ENCODE measurements around the gene YAP1.

Gene YAP1

GRCh38 chr11:102192349-102193066 is 82.3 kb downstream of the YAP1 start:
- Histone ChIP-seq H3K18ac (ENCODE audit: low read length) (no peak overlapping the region), H3K27me3 (ENCODE audit: control insufficient read depth in 3 of 3, insufficient read depth in 3 of 3, low read depth in 1 of 3, low read length in 3 of 3) (no peaks in the 10 kb centered on the region), H3K4me3 (ENCODE audit: low read length in 2 of 2) (no peak overlapping the region), H4K91ac (ENCODE audit: low read depth, low read length, poor library complexity) (no peak overlapping the region), H3K4me1 (ENCODE audit: control insufficient read depth in 2 of 2, insufficient read depth in 1 of 2, low read depth in 1 of 2, low read length in 2 of 2) (peaks cover 4 to 23% of the 10 kb centered on the region in 2 donors), H2AK5ac (ENCODE audit: low read depth, low read length) (no peak overlapping the region), H2BK15ac (ENCODE audit: low read length) (no peak overlapping the region), H3K9ac (ENCODE audit: low read depth, low read length, poor library complexity) (no peak overlapping the region), H3K9me3 (replicated peaks in 1 of 2; ENCODE audit: control insufficient read depth in 2 of 2, insufficient read depth in 1 of 2, low read depth in 1 of 2, low read length in 2 of 2) (peaks cover 0 to 18% of the 10 kb centered on the region in 2 donors), H3K4me2 (ENCODE audit: insufficient read depth, low read length, poor library complexity, severe bottlenecking) (peak overlapping the region; percentile 11), H3K27ac (replicated peaks; ENCODE audit: low read length) (no peak overlapping the region), H3K79me1 (ENCODE audit: low read depth, low read length) (no peaks in the 10 kb centered on the region), H2BK120ac (ENCODE audit: low read depth, low read length) (no peak overlapping the region), H4K8ac (ENCODE audit: low read depth, low read length) (no peak overlapping the region), H3K4ac (ENCODE audit: low read length) (no peak overlapping the region), H3K14ac (ENCODE audit: low read length) (no peak overlapping the region), H2BK5ac (ENCODE audit: low read length) (no peak overlapping the region), H2BK12ac (ENCODE audit: low read length) (no peak overlapping the region), H3K36me3 (replicated peaks in 1 of 2; ENCODE audit: control insufficient read depth in 2 of 2, insufficient read depth in 2 of 2, low read length in 2 of 2) (peaks cover 0 to 34% of the 10 kb centered on the region in 2 donors), H3K23ac (ENCODE audit: low read depth, low read length, poor library complexity) (no peak overlapping the region), H2AFZ (ENCODE audit: low read length) (no peak overlapping the region)
- DNase-seq (ENCODE audit: low spot score): no peak

- H3K4me1 ChIP-seq (ENCODE audit: control insufficient read depth in 2 of 2, insufficient read depth in 1 of 2, low read depth in 1 of 2, low read length in 2 of 2): peaks cover 0 to 23% of the 10 kb centered on the region in 2 donors
- no peaks in the 10 kb centered on the region for H3K79me1 ChIP-seq (ENCODE audit: low read depth, low read length)
- H3K4me3 ChIP-seq (ENCODE audit: low read length in 2 of 2): no peak overlapping the region
These were observed 84.0 kb downstream of the YAP1 start for GRCh38 chr11:102194257-102194656.

GRCh38 chr11:102194990-102195389 is 84.7 kb downstream of the YAP1 start:
- Histone ChIP-seq H3K36me3 (replicated peaks in 1 of 2; ENCODE audit: control insufficient read depth in 2 of 2, insufficient read depth in 2 of 2, low read length in 2 of 2) (peaks cover 0 to 44% of the 10 kb centered on the region in 2 donors), H3K9me3 (replicated peaks in 1 of 2; ENCODE audit: control insufficient read depth in 2 of 2, insufficient read depth in 1 of 2, low read depth in 1 of 2, low read length in 2 of 2) (peaks cover 0 to 18% of the 10 kb centered on the region in 2 donors), H3K27ac (replicated peaks; ENCODE audit: low read length) (peak overlapping the region; percentile 22), H3K4me1 (ENCODE audit: control insufficient read depth in 2 of 2, insufficient read depth in 1 of 2, low read depth in 1 of 2, low read length in 2 of 2) (peaks cover 0 to 23% of the 10 kb centered on the region in 2 donors), H2AFZ (ENCODE audit: low read length) (no peak overlapping the region), H3K79me1 (ENCODE audit: low read depth, low read length) (no peaks in the 10 kb centered on the region), H2AK5ac (ENCODE audit: low read depth, low read length) (no peak overlapping the region), H3K4me2 (ENCODE audit: insufficient read depth, low read length, poor library complexity, severe bottlenecking) (no peak overlapping the region), H3K27me3 (ENCODE audit: control insufficient read depth in 3 of 3, insufficient read depth in 3 of 3, low read depth in 1 of 3, low read length in 3 of 3) (no peaks in the 10 kb centered on the region), H2BK12ac (ENCODE audit: low read length) (no peak overlapping the region), H4K8ac (ENCODE audit: low read depth, low read length) (no peak overlapping the region), H3K14ac (ENCODE audit: low read length) (no peak overlapping the region), H3K4me3 (ENCODE audit: low read length in 2 of 2) (no peak overlapping the region), H3K23ac (ENCODE audit: low read depth, low read length, poor library complexity) (no peak overlapping the region), H3K4ac (ENCODE audit: low read length) (no peak overlapping the region), H2BK120ac (ENCODE audit: low read depth, low read length) (no peak overlapping the region), H3K9ac (ENCODE audit: low read depth, low read length, poor library complexity) (no peak overlapping the region), H2BK15ac (ENCODE audit: low read length) (no peak overlapping the region), H4K91ac (ENCODE audit: low read depth, low read length, poor library complexity) (no peak overlapping the region), H3K18ac (ENCODE audit: low read length) (no peak overlapping the region), H2BK5ac (ENCODE audit: low read length) (no peak overlapping the region)
- WGBS, 2 donors (ENCODE audit: extremely low coverage in 2 of 2, insufficient read length in 2 of 2, insufficient replicate concordance in 1 of 2): no CpG with 5 or more reads among the region's 1 CpG
- DNase-seq (ENCODE audit: low spot score): no peak

More at GRCh38 chr11:102194257-102194656, 84.0 kb downstream of the YAP1 start:
- H3K18ac ChIP-seq (ENCODE audit: low read length): no peak overlapping the region
- no peaks in the 10 kb centered on the region for H3K27me3 ChIP-seq (ENCODE audit: control insufficient read depth in 3 of 3, insufficient read depth in 3 of 3, low read depth in 1 of 3, low read length in 3 of 3)
- no peak overlapping the region for H2BK5ac ChIP-seq (ENCODE audit: low read length)
- H2AFZ ChIP-seq (ENCODE audit: low read length): no peak overlapping the region
- H4K8ac ChIP-seq (ENCODE audit: low read depth, low read length): no peak overlapping the region
- no peak overlapping the region for H3K4ac ChIP-seq (ENCODE audit: low read length)
- no peak overlapping the region for H2AK5ac ChIP-seq (ENCODE audit: low read depth, low read length)
- H3K23ac ChIP-seq (ENCODE audit: low read depth, low read length, poor library complexity): no peak overlapping the region
- H4K91ac ChIP-seq (ENCODE audit: low read depth, low read length, poor library complexity): no peak overlapping the region
- H3K36me3 ChIP-seq (replicated peaks in 1 of 2; ENCODE audit: control insufficient read depth in 2 of 2, insufficient read depth in 2 of 2, low read length in 2 of 2): peaks cover 0 to 37% of the 10 kb centered on the region in 2 donors
- no peak overlapping the region for H3K27ac ChIP-seq (replicated peaks; ENCODE audit: low read length)
- no peak overlapping the region for H3K4me2 ChIP-seq (ENCODE audit: insufficient read depth, low read length, poor library complexity, severe bottlenecking)
- peaks cover 0 to 18% of the 10 kb centered on the region in 2 donors for H3K9me3 ChIP-seq (replicated peaks in 1 of 2; ENCODE audit: control insufficient read depth in 2 of 2, insufficient read depth in 1 of 2, low read depth in 1 of 2, low read length in 2 of 2)
- no peak overlapping the region for H2BK12ac ChIP-seq (ENCODE audit: low read length)
- no peak overlapping the region for H2BK120ac ChIP-seq (ENCODE audit: low read depth, low read length)
- H3K9ac ChIP-seq (ENCODE audit: low read depth, low read length, poor library complexity): no peak overlapping the region
- DNase-seq (ENCODE audit: low spot score): no peak
- no peak overlapping the region for H3K14ac ChIP-seq (ENCODE audit: low read length)
- no peak overlapping the region for H2BK15ac ChIP-seq (ENCODE audit: low read length)

DNA sequence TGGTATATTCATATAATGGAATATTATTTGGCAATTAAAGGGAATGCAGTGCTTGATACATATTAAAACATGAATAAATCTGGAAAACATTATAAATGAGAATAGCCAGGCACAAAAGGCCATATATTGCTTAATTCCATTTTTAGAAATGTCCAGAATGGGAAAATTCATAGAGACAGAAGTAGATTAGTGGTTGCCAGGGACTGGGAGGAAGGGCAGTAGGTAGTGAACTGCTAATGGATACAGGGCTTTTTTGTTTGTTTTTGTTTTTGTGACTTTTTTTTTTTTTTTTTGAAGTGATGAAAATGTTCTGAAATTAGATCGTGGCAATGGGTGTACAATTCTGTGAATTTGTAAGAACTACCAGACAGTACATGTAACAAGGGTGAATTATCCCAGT is 86.1 kb downstream of the YAP1 start:
- Histone ChIP-seq H3K9me3 (replicated peaks in 1 of 2; ENCODE audit: control insufficient read depth in 2 of 2, insufficient read depth in 1 of 2, low read depth in 1 of 2, low read length in 2 of 2) (peaks cover 0 to 18% of the 10 kb centered on the region in 2 donors), H2BK15ac (ENCODE audit: low read length) (no peak overlapping the region), H2AK5ac (ENCODE audit: low read depth, low read length) (no peak overlapping the region), H2BK120ac (ENCODE audit: low read depth, low read length) (no peak overlapping the region), H4K8ac (ENCODE audit: low read depth, low read length) (no peak overlapping the region), H3K36me3 (replicated peaks in 1 of 2; ENCODE audit: control insufficient read depth in 2 of 2, insufficient read depth in 2 of 2, low read length in 2 of 2) (peaks cover 0 to 50% of the 10 kb centered on the region in 2 donors), H3K4me3 (ENCODE audit: low read length in 2 of 2) (no peak overlapping the region), H2BK12ac (ENCODE audit: low read length) (no peak overlapping the region), H3K4me1 (ENCODE audit: control insufficient read depth in 2 of 2, insufficient read depth in 1 of 2, low read depth in 1 of 2, low read length in 2 of 2) (peaks cover 0 to 23% of the 10 kb centered on the region in 2 donors), H3K18ac (ENCODE audit: low read length) (no peak overlapping the region), H3K23ac (ENCODE audit: low read depth, low read length, poor library complexity) (no peak overlapping the region), H4K91ac (ENCODE audit: low read depth, low read length, poor library complexity) (no peak overlapping the region), H3K27me3 (ENCODE audit: control insufficient read depth in 3 of 3, insufficient read depth in 3 of 3, low read depth in 1 of 3, low read length in 3 of 3) (no peaks in the 10 kb centered on the region), H3K4me2 (ENCODE audit: insufficient read depth, low read length, poor library complexity, severe bottlenecking) (no peak overlapping the region), H3K27ac (replicated peaks; ENCODE audit: low read length) (no peak overlapping the region), H3K14ac (ENCODE audit: low read length) (no peak overlapping the region), H3K4ac (ENCODE audit: low read length) (no peak overlapping the region), H3K9ac (ENCODE audit: low read depth, low read length, poor library complexity) (no peak overlapping the region), H2BK5ac (ENCODE audit: low read length) (no peak overlapping the region), H2AFZ (ENCODE audit: low read length) (no peak overlapping the region), H3K79me1 (ENCODE audit: low read depth, low read length) (no peaks in the 10 kb centered on the region)
- DNase-seq (ENCODE audit: low spot score): no peak
- no CpG with 5 or more reads among the region's 1 CpG for WGBS, 2 donors (ENCODE audit: extremely low coverage in 2 of 2, insufficient read length in 2 of 2, insufficient replicate concordance in 1 of 2)
